Calu3 (cell line): ENCODE data around the gene NF1. TPM values are rescaled to one million over a fixed set of nuclear protein-coding genes. Genes with fewer than 3 reads are reported as not detected.

Experiments
- BruUV-seq: library from RNA; stranded (reverse); fragments of 400-500 nt; replicated peaks from 2 replicates; lab custom pipeline; 2021; lab: Mats Ljungman, UMichigan
- CTCF ChIA-PET: fragments of 300-600 bp; sonication (Branson Sonifier 250); formaldehyde crosslinking; loops from one replicate; lab custom pipeline; 2022; ENCODE audit warnings: antibody characterized with exemption; lab: Charles Lee
- DNase-seq: peaks from one replicate; pipeline ENCODE4 v3.0.0; 2022
- H3K27ac Mint-ChIP-seq: one replicate; pipeline ENCODE4 v1.8.0; 2022; ENCODE audit warnings: mixed read lengths; ENCODE audit not compliant: unreplicated experiment
- H3K27me3 Mint-ChIP-seq: one replicate; pipeline ENCODE4 v1.8.0; 2022; ENCODE audit warnings: mixed read lengths; ENCODE audit not compliant: unreplicated experiment
- H3K36me3 Mint-ChIP-seq: one replicate; pipeline ENCODE4 v1.8.0; 2022; ENCODE audit warnings: mild to moderate bottlenecking, moderate library complexity, mixed read lengths; ENCODE audit not compliant: insufficient read depth, unreplicated experiment
- H3K4me1 Mint-ChIP-seq: one replicate; pipeline ENCODE4 v1.8.0; 2022; ENCODE audit warnings: mild to moderate bottlenecking, low read depth, mixed read lengths; ENCODE audit not compliant: unreplicated experiment
- H3K4me3 Mint-ChIP-seq: one replicate; pipeline ENCODE4 v1.8.0; 2022; ENCODE audit warnings: mild to moderate bottlenecking, low read depth, moderate library complexity, mixed read lengths; ENCODE audit not compliant: unreplicated experiment
- H3K9me3 Mint-ChIP-seq: one replicate; pipeline ENCODE4 v1.8.0; 2022; ENCODE audit warnings: low read depth, mixed read lengths; ENCODE audit not compliant: unreplicated experiment
- intact Hi-C: fragments of 100-400 bp; cut with micrococcal nuclease; formaldehyde crosslinking; loops from one replicate; pipeline ENCODE4 v1.10.0; 2022; ENCODE audit not compliant: unreplicated experiment
- total RNA-seq: library from RNA; stranded (reverse); gene quantifications from 2 replicates; pipeline ENCODE4 v1.2.3, GENCODE V29; 2022
- TF ChIP-seq, protein P1 (sequence below): fragments of 200-600 bp; IDR thresholded peaks from one replicate; pipeline ENCODE4 v1.8.0; 2022; ENCODE audit warnings: antibody characterized with exemption; ENCODE audit not compliant: unreplicated experiment

The NF1 gene
- total RNA-seq, 1 experiment from 2014 or later, result 64.7 TPM

DNA sequence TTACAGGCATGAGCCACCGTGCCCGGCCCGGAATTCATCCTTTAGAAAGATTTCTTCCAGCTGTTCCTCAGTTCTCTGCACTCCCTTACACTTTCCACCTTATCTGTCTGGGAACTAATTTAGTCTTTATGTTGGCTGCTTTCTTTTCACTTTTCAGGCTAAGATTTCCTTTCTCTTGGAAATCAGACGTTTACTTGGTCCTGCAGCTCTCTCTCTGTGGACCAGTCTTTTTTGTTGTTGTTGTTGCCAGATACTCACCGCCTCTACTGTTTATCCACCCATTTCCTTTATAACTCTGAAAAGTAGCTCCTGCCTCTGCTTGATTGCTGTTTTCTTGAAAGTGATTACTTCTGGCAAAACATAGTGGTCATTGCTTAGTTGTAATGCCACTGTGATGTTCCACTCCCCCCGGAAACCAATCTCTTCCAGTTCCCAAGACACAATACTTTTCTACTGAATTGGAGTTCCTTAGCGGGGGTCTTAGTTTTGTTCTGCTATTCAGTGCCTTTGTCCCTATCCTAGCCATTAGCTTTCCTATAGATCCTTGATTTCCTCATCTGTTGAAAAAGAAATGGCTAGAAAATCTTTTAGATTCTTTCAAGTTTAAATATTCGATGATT lies 6.2 kb downstream of the NF1 start:
- Mint-ChIP-seq H3K4me3 (no peak overlapping the region), H3K27me3 (no peaks in the 10 kb centered on the region), H3K4me1 (peaks cover 19% of the 10 kb centered on the region), H3K36me3 (peaks cover 1% of the 10 kb centered on the region), H3K27ac (peak overlapping the region; percentile 16), H3K9me3 (no peaks in the 10 kb centered on the region)
- TF ChIP-seq, protein P1, sequence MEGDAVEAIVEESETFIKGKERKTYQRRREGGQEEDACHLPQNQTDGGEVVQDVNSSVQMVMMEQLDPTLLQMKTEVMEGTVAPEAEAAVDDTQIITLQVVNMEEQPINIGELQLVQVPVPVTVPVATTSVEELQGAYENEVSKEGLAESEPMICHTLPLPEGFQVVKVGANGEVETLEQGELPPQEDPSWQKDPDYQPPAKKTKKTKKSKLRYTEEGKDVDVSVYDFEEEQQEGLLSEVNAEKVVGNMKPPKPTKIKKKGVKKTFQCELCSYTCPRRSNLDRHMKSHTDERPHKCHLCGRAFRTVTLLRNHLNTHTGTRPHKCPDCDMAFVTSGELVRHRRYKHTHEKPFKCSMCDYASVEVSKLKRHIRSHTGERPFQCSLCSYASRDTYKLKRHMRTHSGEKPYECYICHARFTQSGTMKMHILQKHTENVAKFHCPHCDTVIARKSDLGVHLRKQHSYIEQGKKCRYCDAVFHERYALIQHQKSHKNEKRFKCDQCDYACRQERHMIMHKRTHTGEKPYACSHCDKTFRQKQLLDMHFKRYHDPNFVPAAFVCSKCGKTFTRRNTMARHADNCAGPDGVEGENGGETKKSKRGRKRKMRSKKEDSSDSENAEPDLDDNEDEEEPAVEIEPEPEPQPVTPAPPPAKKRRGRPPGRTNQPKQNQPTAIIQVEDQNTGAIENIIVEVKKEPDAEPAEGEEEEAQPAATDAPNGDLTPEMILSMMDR, result no peak
- intact Hi-C loops, result no loop called here
- no TSS peak for BruUV-seq
- CTCF ChIA-PET, result no interaction called here
- DNase-seq, result no peak

DNA sequence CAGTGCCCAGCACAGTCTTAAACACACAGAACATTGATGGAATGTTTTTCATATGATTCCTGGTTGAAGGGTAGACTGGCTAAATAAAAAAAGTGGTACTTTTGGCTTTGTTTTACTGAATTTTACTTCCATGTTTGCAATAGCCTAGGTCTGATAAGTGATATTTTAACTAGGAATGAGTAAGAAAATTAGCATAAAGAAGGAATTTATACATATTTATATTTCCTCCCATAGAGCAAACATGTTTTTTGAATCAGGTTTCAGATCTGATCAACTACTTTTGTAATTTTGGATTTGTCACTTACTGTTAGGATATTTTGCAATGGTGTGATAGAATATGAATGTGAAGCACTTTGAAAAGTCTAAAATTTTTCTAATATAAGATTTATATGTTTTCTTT lies 7.2 kb downstream of the NF1 start:
- TF ChIP-seq, protein P1, result no peak
- Mint-ChIP-seq H3K27ac (peak overlapping the region; percentile 16), H3K27me3 (no peaks in the 10 kb centered on the region), H3K9me3 (no peaks in the 10 kb centered on the region), H3K4me1 (peaks cover 10% of the 10 kb centered on the region), H3K36me3 (no peaks in the 10 kb centered on the region), H3K4me3 (no peak overlapping the region)
- CTCF ChIA-PET, result no interaction called here
- intact Hi-C loops, result no loop called here
- DNase-seq, result no peak
- BruUV-seq, result no TSS peak

DNA sequence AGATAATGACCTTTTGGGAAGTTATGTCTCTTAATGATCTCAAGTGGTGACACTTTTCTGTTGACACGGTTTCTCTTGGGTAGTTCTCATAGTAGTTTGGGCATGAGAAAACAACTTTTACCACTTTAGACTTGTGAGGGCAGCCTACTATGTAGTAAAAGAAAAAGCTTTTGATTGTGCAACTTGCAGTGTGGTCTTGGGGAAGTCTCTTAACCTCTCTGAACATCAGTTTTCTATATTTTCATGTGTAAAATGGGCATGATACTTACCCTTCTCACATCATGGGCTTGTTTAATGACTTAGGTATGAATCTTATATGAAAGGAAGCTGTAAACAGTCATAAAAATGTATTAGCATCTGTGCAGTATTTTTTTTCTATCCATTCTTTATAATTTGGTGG lies 11.2 kb downstream of the NF1 start:
- intact Hi-C loops, result no loop called here
- TF ChIP-seq, protein P1, result no peak
- H3K4me1 Mint-ChIP-seq, result peaks cover 13% of the 10 kb centered on the region
- H3K36me3 Mint-ChIP-seq, result no peaks in the 10 kb centered on the region
- DNase-seq, result no peak
- CTCF ChIA-PET, result interaction anchor here (0.6 kb wide), 1 partner anchor 27 kb away, joined by 3 read pairs; no protein-coding TSS in a partner anchor
- no peak overlapping the region for H3K27ac Mint-ChIP-seq
- no peak overlapping the region for H3K4me3 Mint-ChIP-seq
- no peaks in the 10 kb centered on the region for H3K9me3 Mint-ChIP-seq
- no TSS peak for BruUV-seq
- no peaks in the 10 kb centered on the region for H3K27me3 Mint-ChIP-seq

DNA sequence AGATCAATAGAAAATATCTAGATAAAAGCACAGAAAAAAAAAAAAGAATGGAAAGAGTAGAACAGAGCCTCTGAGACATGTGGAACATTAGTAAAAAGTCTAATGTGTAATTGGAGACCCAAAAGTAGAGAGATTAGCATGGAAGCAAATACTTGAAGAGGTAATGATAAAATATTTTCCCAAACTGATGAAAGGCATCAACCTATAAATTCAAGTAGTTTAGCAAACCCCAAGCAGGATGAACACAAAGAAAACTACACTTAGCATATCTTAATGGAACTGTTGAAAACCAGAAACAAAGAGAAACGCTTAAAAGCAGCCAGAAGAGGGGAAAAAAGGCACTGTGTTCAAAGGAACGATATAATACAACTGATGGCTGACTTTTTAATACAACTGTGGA lies 16.4 kb downstream of the NF1 start:
- no peaks in the 10 kb centered on the region for H3K36me3 Mint-ChIP-seq

More for the DNA sequence above, 16.4 kb downstream of the NF1 start:
- BruUV-seq, result no TSS peak
- TF ChIP-seq, protein P1, result no peak
- Mint-ChIP-seq H3K4me3 (no peak overlapping the region), H3K9me3 (no peaks in the 10 kb centered on the region), H3K4me1 (peaks cover 13% of the 10 kb centered on the region), H3K27me3 (no peaks in the 10 kb centered on the region), H3K27ac (no peak overlapping the region)
- CTCF ChIA-PET, result no interaction called here
- DNase-seq, result no peak
- intact Hi-C loops, result no loop called here
